K562 (cell line): ENCODE results near the gene SMIM12. TPM values are rescaled to one million over a fixed set of nuclear protein-coding genes. Genes with fewer than 3 reads are reported as not detected.

Experiments
- CREBBP ChIP-seq: IDR thresholded peaks from one replicate; pipeline ENCODE4 v1.6.1; 2012; ENCODE audit warnings: low read depth, mild to moderate bottlenecking, control low read depth, inconsistent platforms, low read length
- EZH2 ChIP-seq: IDR thresholded peaks from 2 replicates; pipeline ENCODE4 v1.6.1; 2012; ENCODE audit warnings: low read depth, mild to moderate bottlenecking, inconsistent platforms, low read length, borderline replicate concordance
- ILF3 ChIP-seq: fragments of 450-650 bp; IDR thresholded peaks from 2 replicates; pipeline ENCODE4 v1.6.1; 2018; ENCODE audit warnings: antibody characterized with exemption, mild to moderate bottlenecking, moderate library complexity, borderline replicate concordance
- NCOA4 ChIP-seq: fragments of 450-650 bp; IDR thresholded peaks from 2 replicates; pipeline ENCODE4 v1.6.1; 2018; ENCODE audit warnings: mild to moderate bottlenecking; ENCODE audit not compliant: partially characterized antibody
- PPARD ChIP-seq: fragments of 250-450 bp; sonication (Bioruptor Pico); IDR thresholded peaks from 2 replicates; pipeline ENCODE4 v1.8.0; 2022; ENCODE audit warnings: inconsistent platforms, mild to moderate bottlenecking, moderate library complexity
- SIRT6 ChIP-seq: IDR thresholded peaks from one replicate; pipeline ENCODE4 v1.6.1; 2012; ENCODE audit warnings: low read depth, mild to moderate bottlenecking, control low read depth, inconsistent platforms, low read length, moderate library complexity
- ZBTB8A ChIP-seq: fragments of 450-650 bp; IDR thresholded peaks from 2 replicates; pipeline ENCODE4 v1.6.1; 2018; ENCODE audit warnings: mild to moderate bottlenecking, moderate library complexity; ENCODE audit not compliant: partially characterized antibody
- ZKSCAN8 ChIP-seq: fragments of 200-800 bp; sonication (Bioruptor generic); IDR thresholded peaks from 2 replicates; pipeline ENCODE4 v1.6.1; 2016; ENCODE audit warnings: missing genetic modification characterization, missing compliant biosample characterization
- ZNF324 ChIP-seq: fragments of 250-450 bp; sonication (Bioruptor Pico); IDR thresholded peaks from 2 replicates; pipeline ENCODE4 v1.4.0; 2020; ENCODE audit warnings: mild to moderate bottlenecking
- ZNF444 ChIP-seq: fragments of 250-450 bp; sonication (Bioruptor Pico); IDR thresholded peaks from 2 replicates; pipeline ENCODE4 v1.4.0; 2020; ENCODE audit warnings: mild to moderate bottlenecking, moderate library complexity
- polyA plus RNA-seq, 8 experiments: library from polyadenylated mRNA; depleted of rRNA in 4 of 8; stranded (reverse) in 5 of 8; unstranded in 3 of 8; fragments of >200 nt; fragmentation: Nextera tagmentation in 2 of 8; fragmentation: Illumina TruSeq in 1 of 8; extraction: Ambion mirVana in 2 of 8; extraction: Trizol in 1 of 8; gene quantifications; 2 replicates each; pipeline versions ENCODE4 v1.2.1 to v1.2.3, GENCODE V29; 2011 to 2014; ENCODE audit warnings: inconsistent platforms in 1 of 8, missing spikeins in 1 of 8
- total RNA-seq, 7 experiments: library from RNA; depleted of rRNA in 6 of 7; stranded (reverse); fragments of >200 nt in 6 of 7; fragmentation: Illumina TruSeq in 2 of 7; extraction: Trizol in 2 of 7; gene quantifications; 2 replicates each; pipeline versions ENCODE4 v1.2.1 to v1.2.3, GENCODE V29; 2011 to 2021; ENCODE audit warnings: low replicate concordance in 1 of 7
- TF ChIP-seq, protein P1 (sequence below): fragments of 250-450 bp; sonication (Bioruptor Pico); IDR thresholded peaks from 2 replicates; pipeline ENCODE4 v1.9.0; 2021; ENCODE audit warnings: mild to moderate bottlenecking, inconsistent platforms
- TF ChIP-seq, protein P2 (sequence below): IDR thresholded peaks from 2 replicates; pipeline ENCODE4 v1.6.1; 2014; ENCODE audit warnings: antibody characterized with exemption
- TF ChIP-seq, protein P3 (sequence below), 3 experiments: fragments of 200-800 bp in 1 of 3; fragments of 250-450 bp in 1 of 3; fragments of 450-650 bp in 1 of 3; sonication (Bioruptor Pico) in 1 of 3; sonication (Bioruptor generic) in 1 of 3; formaldehyde crosslinking in 1 of 3; IDR thresholded peaks; 2 replicates each; pipeline versions ENCODE4 v1.6.1 to v1.8.0; 2016 to 2022; ENCODE audit warnings: mild to moderate bottlenecking in 2 of 3, missing genetic modification characterization in 2 of 3, missing compliant biosample characterization in 1 of 3, moderate library complexity in 1 of 3
- TF ChIP-seq, protein P4 (sequence below): fragments of 250-450 bp; sonication (Bioruptor Pico); IDR thresholded peaks from 2 replicates; pipeline ENCODE4 v1.8.0; 2022; ENCODE audit warnings: moderate library complexity, mild to moderate bottlenecking, inconsistent platforms
- TF ChIP-seq, protein P5 (sequence below): fragments of 450-650 bp; formaldehyde crosslinking; IDR thresholded peaks from 2 replicates; pipeline ENCODE4 v1.4.0; 2020; ENCODE audit warnings: mild to moderate bottlenecking

SMIM12 gene
- total and polyA plus RNA-seq, 9 of the 15 experiments (the other 6 are each of a cell fraction or from before 2014, with no cell fraction given) = 51.7 to 112 (median 63.9) TPM

DNA sequence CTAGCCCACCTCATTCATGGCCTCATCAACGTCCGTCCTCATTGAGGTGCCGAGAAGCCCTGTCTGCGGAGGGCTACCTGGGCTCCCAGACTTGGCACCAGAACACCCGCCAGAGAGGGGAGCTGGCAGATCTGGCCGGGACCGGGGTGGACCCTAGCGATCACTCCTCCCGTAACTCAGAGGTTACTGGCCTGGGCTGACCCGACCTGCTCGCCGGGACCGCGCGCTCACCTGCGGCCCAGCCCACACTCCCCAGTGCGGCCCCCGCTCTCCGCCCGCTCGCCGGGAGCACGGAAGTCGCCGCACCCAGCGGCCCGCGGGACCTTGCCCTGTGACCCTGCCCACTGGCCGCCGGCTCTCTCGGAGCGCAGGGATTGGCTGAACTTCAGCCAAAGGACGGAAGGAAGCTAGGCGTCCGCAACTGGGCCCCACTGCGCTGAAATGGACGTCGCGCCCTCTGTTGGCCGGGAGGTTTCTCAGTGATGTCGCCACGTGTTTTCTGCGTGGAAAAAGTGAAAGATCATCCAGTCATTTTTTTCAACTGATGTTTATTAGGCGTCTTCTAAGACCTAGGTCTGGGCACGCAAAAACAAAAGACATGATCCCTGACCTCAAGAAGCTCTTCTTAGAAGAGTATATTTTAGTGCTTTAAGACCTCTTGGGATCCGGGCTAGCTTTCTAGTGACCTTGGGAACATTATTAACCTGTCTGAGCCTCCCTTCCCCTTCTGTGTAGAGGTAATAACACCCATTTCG, at the start of gene SMIM12 (continued):
- TF ChIP-seq, protein P1, sequence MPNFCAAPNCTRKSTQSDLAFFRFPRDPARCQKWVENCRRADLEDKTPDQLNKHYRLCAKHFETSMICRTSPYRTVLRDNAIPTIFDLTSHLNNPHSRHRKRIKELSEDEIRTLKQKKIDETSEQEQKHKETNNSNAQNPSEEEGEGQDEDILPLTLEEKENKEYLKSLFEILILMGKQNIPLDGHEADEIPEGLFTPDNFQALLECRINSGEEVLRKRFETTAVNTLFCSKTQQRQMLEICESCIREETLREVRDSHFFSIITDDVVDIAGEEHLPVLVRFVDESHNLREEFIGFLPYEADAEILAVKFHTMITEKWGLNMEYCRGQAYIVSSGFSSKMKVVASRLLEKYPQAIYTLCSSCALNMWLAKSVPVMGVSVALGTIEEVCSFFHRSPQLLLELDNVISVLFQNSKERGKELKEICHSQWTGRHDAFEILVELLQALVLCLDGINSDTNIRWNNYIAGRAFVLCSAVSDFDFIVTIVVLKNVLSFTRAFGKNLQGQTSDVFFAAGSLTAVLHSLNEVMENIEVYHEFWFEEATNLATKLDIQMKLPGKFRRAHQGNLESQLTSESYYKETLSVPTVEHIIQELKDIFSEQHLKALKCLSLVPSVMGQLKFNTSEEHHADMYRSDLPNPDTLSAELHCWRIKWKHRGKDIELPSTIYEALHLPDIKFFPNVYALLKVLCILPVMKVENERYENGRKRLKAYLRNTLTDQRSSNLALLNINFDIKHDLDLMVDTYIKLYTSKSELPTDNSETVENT (CRISPR knock-in tag) = peak; percentile 99
- TF ChIP-seq PPARD (no peak), ZNF444 (CRISPR knock-in tag) (no peak), ZNF324 (no peak), ZKSCAN8 (no peak), NCOA4 (no peak), EZH2 (no peak), ZBTB8A (no peak), SIRT6 (no peak), CREBBP (no peak), ILF3 (peak; percentile 66; the same call in 1 of the 2 replicates)
- TF ChIP-seq, protein P2, sequence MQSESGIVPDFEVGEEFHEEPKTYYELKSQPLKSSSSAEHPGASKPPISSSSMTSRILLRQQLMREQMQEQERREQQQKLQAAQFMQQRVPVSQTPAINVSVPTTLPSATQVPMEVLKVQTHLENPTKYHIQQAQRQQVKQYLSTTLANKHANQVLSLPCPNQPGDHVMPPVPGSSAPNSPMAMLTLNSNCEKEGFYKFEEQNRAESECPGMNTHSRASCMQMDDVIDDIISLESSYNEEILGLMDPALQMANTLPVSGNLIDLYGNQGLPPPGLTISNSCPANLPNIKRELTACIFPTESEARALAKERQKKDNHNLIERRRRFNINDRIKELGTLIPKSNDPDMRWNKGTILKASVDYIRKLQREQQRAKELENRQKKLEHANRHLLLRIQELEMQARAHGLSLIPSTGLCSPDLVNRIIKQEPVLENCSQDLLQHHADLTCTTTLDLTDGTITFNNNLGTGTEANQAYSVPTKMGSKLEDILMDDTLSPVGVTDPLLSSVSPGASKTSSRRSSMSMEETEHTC = no peak
- TF ChIP-seq, protein P3, sequence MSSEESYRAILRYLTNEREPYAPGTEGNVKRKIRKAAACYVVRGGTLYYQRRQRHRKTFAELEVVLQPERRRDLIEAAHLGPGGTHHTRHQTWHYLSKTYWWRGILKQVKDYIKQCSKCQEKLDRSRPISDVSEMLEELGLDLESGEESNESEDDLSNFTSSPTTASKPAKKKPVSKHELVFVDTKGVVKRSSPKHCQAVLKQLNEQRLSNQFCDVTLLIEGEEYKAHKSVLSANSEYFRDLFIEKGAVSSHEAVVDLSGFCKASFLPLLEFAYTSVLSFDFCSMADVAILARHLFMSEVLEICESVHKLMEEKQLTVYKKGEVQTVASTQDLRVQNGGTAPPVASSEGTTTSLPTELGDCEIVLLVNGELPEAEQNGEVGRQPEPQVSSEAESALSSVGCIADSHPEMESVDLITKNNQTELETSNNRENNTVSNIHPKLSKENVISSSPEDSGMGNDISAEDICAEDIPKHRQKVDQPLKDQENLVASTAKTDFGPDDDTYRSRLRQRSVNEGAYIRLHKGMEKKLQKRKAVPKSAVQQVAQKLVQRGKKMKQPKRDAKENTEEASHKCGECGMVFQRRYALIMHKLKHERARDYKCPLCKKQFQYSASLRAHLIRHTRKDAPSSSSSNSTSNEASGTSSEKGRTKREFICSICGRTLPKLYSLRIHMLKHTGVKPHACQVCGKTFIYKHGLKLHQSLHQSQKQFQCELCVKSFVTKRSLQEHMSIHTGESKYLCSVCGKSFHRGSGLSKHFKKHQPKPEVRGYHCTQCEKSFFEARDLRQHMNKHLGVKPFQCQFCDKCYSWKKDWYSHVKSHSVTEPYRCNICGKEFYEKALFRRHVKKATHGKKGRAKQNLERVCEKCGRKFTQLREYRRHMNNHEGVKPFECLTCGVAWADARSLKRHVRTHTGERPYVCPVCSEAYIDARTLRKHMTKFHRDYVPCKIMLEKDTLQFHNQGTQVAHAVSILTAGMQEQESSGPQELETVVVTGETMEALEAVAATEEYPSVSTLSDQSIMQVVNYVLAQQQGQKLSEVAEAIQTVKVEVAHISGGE (CRISPR knock-in tag; IDR thresholded peaks at IDR 0.05) = peak in 1 of 3 experiments; percentile 85; a peak in 3 of 6 replicates
- TF ChIP-seq, protein P4, sequence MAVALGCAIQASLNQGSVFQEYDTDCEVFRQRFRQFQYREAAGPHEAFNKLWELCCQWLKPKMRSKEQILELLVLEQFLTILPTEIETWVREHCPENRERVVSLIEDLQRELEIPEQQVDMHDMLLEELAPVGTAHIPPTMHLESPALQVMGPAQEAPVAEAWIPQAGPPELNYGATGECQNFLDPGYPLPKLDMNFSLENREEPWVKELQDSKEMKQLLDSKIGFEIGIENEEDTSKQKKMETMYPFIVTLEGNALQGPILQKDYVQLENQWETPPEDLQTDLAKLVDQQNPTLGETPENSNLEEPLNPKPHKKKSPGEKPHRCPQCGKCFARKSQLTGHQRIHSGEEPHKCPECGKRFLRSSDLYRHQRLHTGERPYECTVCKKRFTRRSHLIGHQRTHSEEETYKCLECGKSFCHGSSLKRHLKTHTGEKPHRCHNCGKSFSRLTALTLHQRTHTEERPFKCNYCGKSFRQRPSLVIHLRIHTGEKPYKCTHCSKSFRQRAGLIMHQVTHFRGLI (CRISPR knock-in tag) = no peak
- TF ChIP-seq, protein P5, sequence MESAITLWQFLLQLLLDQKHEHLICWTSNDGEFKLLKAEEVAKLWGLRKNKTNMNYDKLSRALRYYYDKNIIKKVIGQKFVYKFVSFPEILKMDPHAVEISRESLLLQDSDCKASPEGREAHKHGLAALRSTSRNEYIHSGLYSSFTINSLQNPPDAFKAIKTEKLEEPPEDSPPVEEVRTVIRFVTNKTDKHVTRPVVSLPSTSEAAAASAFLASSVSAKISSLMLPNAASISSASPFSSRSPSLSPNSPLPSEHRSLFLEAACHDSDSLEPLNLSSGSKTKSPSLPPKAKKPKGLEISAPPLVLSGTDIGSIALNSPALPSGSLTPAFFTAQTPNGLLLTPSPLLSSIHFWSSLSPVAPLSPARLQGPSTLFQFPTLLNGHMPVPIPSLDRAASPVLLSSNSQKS = no peak
